ENCODE results near the gene H1-8.

The H1-8 gene

GRCh38 chr3:129592381-129593131, 49.6 kb downstream of the H1-8 start:
- DNase-seq (ENCODE audit: low read depth in 3 of 3, low spot score in 1 of 3) = no peak

- no peak for DNase-seq (ENCODE audit: low read depth in 3 of 3, low spot score in 1 of 3)
Measured at GRCh38 chr3:129593230-129593594, 50.2 kb downstream of the H1-8 start.

- DNase-seq (ENCODE audit: low read depth in 3 of 3, low spot score in 1 of 3) = no peak
Measured at GRCh38 chr3:129593595-129594339, 50.8 kb downstream of the H1-8 start.

- DNase-seq (ENCODE audit: low read depth in 3 of 3, low spot score in 1 of 3) = no peak
Measured at GRCh38 chr3:129594409-129594808, 51.4 kb downstream of the H1-8 start.

GRCh38 chr3:129594907-129595390, 52.0 kb downstream of the H1-8 start:
- no peak for DNase-seq (ENCODE audit: low read depth in 3 of 3, low spot score in 1 of 3)

GRCh38 chr3:129595544-129596193, 52.7 kb downstream of the H1-8 start:
- DNase-seq (ENCODE audit: low read depth in 3 of 3, low spot score in 1 of 3) = no peak

- no peak for DNase-seq (ENCODE audit: low read depth in 3 of 3, low spot score in 1 of 3)
Measured at GRCh38 chr3:129596194-129597086, 53.5 kb downstream of the H1-8 start.

- no peak for DNase-seq (ENCODE audit: low read depth in 3 of 3, low spot score in 1 of 3)
Measured at GRCh38 chr3:129597087-129597999, 54.4 kb downstream of the H1-8 start.

- no peak for DNase-seq (ENCODE audit: low read depth in 3 of 3, low spot score in 1 of 3)
Measured at GRCh38 chr3:129598000-129598381, 55.0 kb downstream of the H1-8 start.

GRCh38 chr3:129598484-129598883, 55.5 kb downstream of the H1-8 start:
- DNase-seq (ENCODE audit: low read depth in 3 of 3, low spot score in 1 of 3) = no peak

- no peak for DNase-seq (ENCODE audit: low read depth in 3 of 3, low spot score in 1 of 3)
Measured at GRCh38 chr3:129599073-129599472, 56.1 kb downstream of the H1-8 start.

- DNase-seq (ENCODE audit: low read depth in 3 of 3, low spot score in 1 of 3) = no peak
Measured at GRCh38 chr3:129599607-129600006, 56.6 kb downstream of the H1-8 start.

- DNase-seq (ENCODE audit: low read depth in 3 of 3, low spot score in 1 of 3) = no peak
Measured at GRCh38 chr3:129600348-129600747, 57.4 kb downstream of the H1-8 start.

All from stimulated activated CD4-positive, alpha-beta T cell treated with anti-CD3 and anti-CD28 coated beads, TNF-alpha, amount 100 ng/mL, for 1 hour (primary cell).